H1 (cell line): Measurements from ENCODE around the gene FBXO45. TPM values are rescaled to one million over a fixed set of nuclear protein-coding genes. Genes with fewer than 3 reads are reported as not detected.
A peak's percentile ranks its signal among the peaks of the same experiment; 100 is the strongest.

ENCODE experiments used
- ASH2L ChIP-seq: fragments of 200-600, 300-600 bp; sonication (generic); IDR thresholded peaks from one replicate; pipeline ENCODE4 v1.7.1; 2017; ENCODE audit warnings: low read length
- BACH1 ChIP-seq: IDR thresholded peaks from 2 replicates; pipeline ENCODE4 v1.6.1; 2012; ENCODE audit warnings: low read length, improper control_type of control experiment
- GABPA ChIP-seq: IDR thresholded peaks from 2 replicates; pipeline ENCODE4 v1.6.1; 2011; ENCODE audit warnings: mild to moderate bottlenecking, low read length, moderate library complexity, borderline replicate concordance; ENCODE audit not compliant: insufficient read depth
- HDAC6 ChIP-seq: IDR thresholded peaks from one replicate; pipeline ENCODE4 v1.7.1; 2012; ENCODE audit warnings: low read depth, mild to moderate bottlenecking, inconsistent platforms, low read length, moderate library complexity
- KDM5A ChIP-seq: fragments of 200-600 bp; IDR thresholded peaks from 2 replicates; pipeline ENCODE4 v1.7.1; 2012; ENCODE audit warnings: mild to moderate bottlenecking, low read length, inconsistent platforms, mixed read lengths
- POU5F1 ChIP-seq: IDR thresholded peaks from 2 replicates; pipeline ENCODE4 v1.6.1; 2011; ENCODE audit warnings: low read depth, mild to moderate bottlenecking, low read length, moderate library complexity
- RAD21 ChIP-seq, 2 experiments: IDR thresholded peaks in 1 of 2; conservative IDR thresholded peaks in 1 of 2; 2 replicates each; pipeline ENCODE4 v1.6.1; 2011; ENCODE audit warnings: low read depth in 2 of 2, low read length in 2 of 2, improper control_type of control experiment in 1 of 2, inconsistent platforms in 1 of 2, mild to moderate bottlenecking in 1 of 2, moderate library complexity in 1 of 2
- RNF2 ChIP-seq: fragments of 200-900, 300-1000 bp; sonication (generic); IDR thresholded peaks from 2 replicates; pipeline ENCODE4 v1.7.1; 2016; ENCODE audit warnings: borderline replicate concordance, low read depth, mild to moderate bottlenecking, antibody characterized with exemption, low read length; ENCODE audit not compliant: poor library complexity, severe bottlenecking; ENCODE audit errors: missing control alignments
- SAP30 ChIP-seq: fragments of 300-600 bp; sonication (generic); IDR thresholded peaks from 2 replicates; pipeline ENCODE4 v1.7.1; 2012; ENCODE audit warnings: low read length, moderate library complexity, mild to moderate bottlenecking, inconsistent platforms; ENCODE audit not compliant: insufficient read depth, insufficient replicate concordance
- SIX5 ChIP-seq: IDR thresholded peaks from 2 replicates; pipeline ENCODE4 v1.6.1; 2011; ENCODE audit warnings: mild to moderate bottlenecking, low read depth, low read length
- SP4 ChIP-seq: IDR thresholded peaks from 2 replicates; pipeline ENCODE4 v1.6.1; 2012; ENCODE audit warnings: low read length, inconsistent platforms
- TAF7 ChIP-seq: optimal IDR thresholded peaks from 2 replicates; pipeline ENCODE3; 2011; ENCODE audit warnings: low read depth, mild to moderate bottlenecking, inconsistent platforms, low read length, moderate library complexity, borderline replicate concordance
- TEAD4 ChIP-seq: IDR thresholded peaks from 2 replicates; pipeline ENCODE4 v1.6.1; 2012; ENCODE audit warnings: low read depth, low read length, inconsistent platforms, mixed read lengths
- USF2 ChIP-seq: IDR thresholded peaks from 2 replicates; pipeline ENCODE4 v1.6.1; 2011; ENCODE audit warnings: low read length, improper control_type of control experiment
- ZNF274 ChIP-seq: IDR thresholded peaks from 2 replicates; pipeline ENCODE4 v1.7.0; 2012; ENCODE audit warnings: low read length, borderline replicate concordance; ENCODE audit errors: extremely low read depth
- polyA plus RNA-seq, 7 experiments: library from polyadenylated mRNA; depleted of rRNA in 3 of 7; stranded (reverse) in 5 of 7; unstranded in 2 of 7; fragments of >200 nt in 5 of 7; fragments of 200-250 nt in 2 of 7; gene quantifications; 1 replicate in 5 of 7; 2 replicates in 1 of 7; 4 replicates in 1 of 7; pipeline versions ENCODE4 v1.2.1 to v1.2.3, GENCODE V29; 2011 to 2013; ENCODE audit warnings: missing spikeins in 2 of 7, mixed read lengths in 2 of 7
- total RNA-seq: library from RNA; stranded (reverse); fragmentation: NEBNext Ultra II Directional; extraction: Animal tissue kit (Norgen Biotek cat#: 25700); gene quantifications from 2 replicates; pipeline ENCODE4 v1.2.1, GENCODE V29; 2021

The FBXO45 gene
- total and polyA plus RNA-seq, 2 of the 8 experiments (the other 6 are each of a cell fraction or from before 2014, with no cell fraction given), result 5.2 to 19.4 TPM

GRCh38 chr3:196528639-196529233 lies 39.7 kb upstream of the FBXO45 start (continued):
- TF ChIP-seq USF2 (no peak), ASH2L (peak; percentile 81), POU5F1 (no peak), SIX5 (no peak), SP4 (no peak), KDM5A (no peak), TEAD4 (no peak), BACH1 (no peak), ZNF274 (no peak), RAD21 (IDR thresholded peaks at IDR 0.05 in 1 of 2, conservative IDR thresholded peaks at IDR 0.05 in 1 of 2; ENCODE audit: low read depth in 2 of 2, low read length in 2 of 2) (peak; percentile 59 to 77), RNF2 (no peak), HDAC6 (no peak), GABPA (0 out of 2 replicates have a peak, but pooled peaks have one; percentile 39), TAF7 (peak; percentile 70), SAP30 (no peak)
